Endothelial cell of umbilical vein (primary cell): ENCODE results near the gene MCEMP1. TPM values are rescaled to one million over a fixed set of nuclear protein-coding genes. Genes with fewer than 3 reads are reported as not detected.

ENCODE experiments used
- BruUV-seq: library from RNA; stranded (reverse); fragments of 400-500 nt; replicated peaks from 2 replicates; lab custom pipeline; 2021; lab: Mats Ljungman, UMichigan
- CTCF ChIA-PET: fragments of 300-600, 350-600 bp; sonication (Branson Sonifier 250); formaldehyde crosslinking; loops from one replicate; lab custom pipeline; 2021; ENCODE audit warnings: antibody characterized with exemption, inconsistent platforms; lab: Charles Lee
- POLR2A ChIA-PET: fragments of 300-600, 350-600 bp; sonication (Branson Sonifier 250); formaldehyde crosslinking; loops from one replicate; lab custom pipeline; 2021; ENCODE audit warnings: antibody characterized with exemption, inconsistent platforms; lab: Charles Lee
- DNase-seq: peaks from one replicate; pipeline ENCODE4 v3.0.0-alpha.2; 2011; ENCODE audit warnings: low read depth, low spot score
- FAIRE-seq: peaks from 2 replicates; lab custom pipeline; 2011; peaks lifted over from hg19 to GRCh38; lab: Jason Lieb, UNC
- H2AFZ ChIP-seq: 2 replicates; pipeline ENCODE4 v1.6.0; 2012; ENCODE audit warnings: low read depth, low read length, control low read depth, inconsistent platforms
- H3K27ac ChIP-seq: 2 replicates; pipeline ENCODE4 v1.5.1; 2011; ENCODE audit warnings: low read depth, mild to moderate bottlenecking, control low read depth, low read length, moderate library complexity; ENCODE audit not compliant: insufficient read depth
- H3K27me3 ChIP-seq, 2 experiments: 2 replicates each; pipeline versions ENCODE4 v1.6.0 to v1.6.1; 2011; ENCODE audit warnings: low read length in 2 of 2, mixed read lengths in 1 of 2; ENCODE audit not compliant: control insufficient read depth in 2 of 2, insufficient read depth in 2 of 2
- H3K36me3 ChIP-seq, 2 experiments: 2 replicates in 1 of 2; 3 replicates in 1 of 2; pipeline ENCODE4 v1.5.1; 2011; ENCODE audit warnings: low read length in 2 of 2, mild to moderate bottlenecking in 1 of 2, moderate library complexity in 1 of 2; ENCODE audit not compliant: control insufficient read depth in 2 of 2, insufficient read depth in 2 of 2; ENCODE audit errors: extremely low read depth in 1 of 2
- H3K4me1 ChIP-seq: 3 replicates; pipeline ENCODE4 v1.5.1; 2011; ENCODE audit warnings: mild to moderate bottlenecking, low read length; ENCODE audit not compliant: control insufficient read depth, insufficient read depth; ENCODE audit errors: extremely low read depth
- H3K4me2 ChIP-seq: 2 replicates; pipeline ENCODE4 v1.6.1; 2011; ENCODE audit warnings: low read length, control low read depth, mixed read lengths; ENCODE audit not compliant: insufficient read depth
- H3K4me3 ChIP-seq, 3 experiments: fragments of 200-600 bp in 1 of 3; sonication (generic), shearing (Covaris generic) in 1 of 3; replicated peaks in 1 of 3; 2 replicates each; pipeline ENCODE4 v1.5.1; 2011 to 2016; ENCODE audit warnings: control low read depth in 3 of 3, low read length in 3 of 3, mild to moderate bottlenecking in 2 of 3, inconsistent platforms in 1 of 3, low read depth in 1 of 3, moderate library complexity in 1 of 3; ENCODE audit not compliant: insufficient read depth in 1 of 3
- H3K79me2 ChIP-seq: 2 replicates; pipeline ENCODE4 v1.6.0; 2012; ENCODE audit warnings: low read length, inconsistent platforms; ENCODE audit not compliant: control insufficient read depth, insufficient read depth
- H3K9ac ChIP-seq: replicated peaks from 2 replicates; pipeline ENCODE3; 2011; ENCODE audit warnings: low read length, control low read depth; ENCODE audit not compliant: insufficient read depth; ENCODE audit errors: extremely low read depth
- H3K9me1 ChIP-seq: replicated peaks from 3 replicates; pipeline ENCODE4 v1.6.0; 2011; ENCODE audit warnings: mild to moderate bottlenecking, low read length; ENCODE audit not compliant: control insufficient read depth, insufficient read depth; ENCODE audit errors: extremely low read depth
- H3K9me3 ChIP-seq: replicated peaks from 2 replicates; pipeline ENCODE4 v1.5.1; 2012; ENCODE audit warnings: low read length, inconsistent platforms; ENCODE audit not compliant: control insufficient read depth, insufficient read depth
- H4K20me1 ChIP-seq: replicated peaks from 2 replicates; pipeline ENCODE3; 2011; ENCODE audit warnings: mild to moderate bottlenecking, low read length; ENCODE audit not compliant: control insufficient read depth, insufficient read depth; ENCODE audit errors: extremely low read depth
- EZH2 ChIP-seq: IDR thresholded peaks from 2 replicates; pipeline ENCODE4 v1.6.1; 2012; ENCODE audit warnings: borderline replicate concordance, low read depth, mild to moderate bottlenecking, moderate library complexity, low read length, inconsistent platforms; ENCODE audit not compliant: severe bottlenecking
- FOS ChIP-seq: IDR thresholded peaks from 2 replicates; pipeline ENCODE4 v1.6.1; 2011; ENCODE audit warnings: mild to moderate bottlenecking, low read length, moderate library complexity, borderline replicate concordance; ENCODE audit not compliant: insufficient read depth
- GATA2 ChIP-seq: IDR thresholded peaks from 2 replicates; pipeline ENCODE4 v1.7.0; 2011; ENCODE audit warnings: low read depth, mild to moderate bottlenecking, moderate library complexity, mixed read lengths, low read length; ENCODE audit not compliant: insufficient read length, insufficient read depth
- JUN ChIP-seq: IDR thresholded peaks from 2 replicates; pipeline ENCODE4 v1.6.1; 2011; ENCODE audit warnings: borderline replicate concordance, low read depth; ENCODE audit not compliant: insufficient read length, insufficient read depth
- MYC ChIP-seq: IDR thresholded peaks from one replicate; pipeline ENCODE4 v1.6.1; 2011; ENCODE audit warnings: mild to moderate bottlenecking, low read depth, low read length
- POLR2A ChIP-seq: IDR thresholded peaks from 2 replicates; pipeline ENCODE4 v1.6.1; 2012; ENCODE audit warnings: low read depth, mild to moderate bottlenecking, control low read depth, low read length
- POLR2AphosphoS5 ChIP-seq: IDR thresholded peaks from 2 replicates; pipeline ENCODE4 v1.6.1; 2012; ENCODE audit warnings: low read depth, mild to moderate bottlenecking, control low read depth, low read length, moderate library complexity; ENCODE audit not compliant: insufficient read depth
- dilution Hi-C: fragments of 300-500 bp; cut with MboI; formaldehyde crosslinking; loops from one replicate; pipeline ENCODE4 v1.15.0; 2019; ENCODE audit warnings: low sequenced_read_pairs; ENCODE audit not compliant: extremely low pct_ligation_motif_present
- intact Hi-C: fragments of 100-400 bp; cut with micrococcal nuclease; formaldehyde crosslinking; loops from one replicate; pipeline ENCODE4 v1.10.0; 2022
- polyA plus RNA-seq, 4 experiments: library from polyadenylated mRNA; depleted of rRNA in 3 of 4; stranded (reverse) in 3 of 4; unstranded in 1 of 4; fragments of >200 nt; gene quantifications; 2 replicates each; pipeline versions ENCODE4 v1.2.1 to v1.2.3, GENCODE V29; 2011 to 2012; ENCODE audit warnings: missing spikeins in 1 of 4
- total RNA-seq: library from RNA; stranded (reverse); gene quantifications from 2 replicates; pipeline ENCODE4 v1.2.3, GENCODE V29; 2021
- TF ChIP-seq, protein P1 (sequence below), 2 donors: IDR thresholded peaks; 1 replicate in 1 of 2; 2 replicates in 1 of 2; pipeline ENCODE4 v1.5.1; 2011; ENCODE audit warnings: low read length in 2 of 2, mild to moderate bottlenecking in 2 of 2, moderate library complexity in 2 of 2, control low read depth in 1 of 2, inconsistent platforms in 1 of 2, low read depth in 1 of 2; ENCODE audit not compliant: insufficient read depth in 1 of 2; ENCODE audit errors: extremely low read depth in 1 of 2
- TF ChIP-seq, protein P2 (sequence below): IDR thresholded peaks from 2 replicates; pipeline ENCODE4 v1.6.1; 2011; ENCODE audit not compliant: insufficient read depth, insufficient read length

Gene MCEMP1
- total and polyA plus RNA-seq, 2 donors (not counting 3 experiments of a cell fraction or from before 2014, with no cell fraction given), result not detected

DNA sequence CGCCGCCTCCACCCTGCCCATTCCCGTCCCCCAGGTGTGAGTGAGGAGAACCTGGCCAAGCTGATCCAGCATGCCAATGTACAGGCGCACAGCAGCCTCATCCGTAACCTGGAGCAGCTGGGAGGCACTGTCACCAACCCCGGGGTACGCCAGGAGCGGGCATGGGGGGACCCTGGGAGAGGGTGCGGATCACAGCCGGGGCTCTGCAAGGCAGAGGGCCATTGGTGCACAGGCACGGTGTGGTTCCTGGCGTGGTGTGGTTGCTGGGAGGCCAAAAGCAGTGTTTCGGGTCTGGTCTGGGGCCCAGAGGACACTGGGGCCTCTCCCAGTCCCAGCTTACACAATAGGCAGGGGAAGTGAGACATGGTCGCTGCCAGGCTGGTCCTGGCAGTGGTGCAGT is 31.7 kb upstream of the MCEMP1 start:
- Histone ChIP-seq H3K27ac (no peak overlapping the region), H3K4me2 (no peak overlapping the region), H3K36me3 (no peaks in the 10 kb centered on the region), H3K4me3 (no peak overlapping the region), H3K9me1 (no peaks in the 10 kb centered on the region), H3K4me1 (no peaks in the 10 kb centered on the region), H4K20me1 (no peaks in the 10 kb centered on the region), H3K79me2 (no peaks in the 10 kb centered on the region), H3K9ac (no peak overlapping the region), H2AFZ (no peak overlapping the region), H3K9me3 (no peaks in the 10 kb centered on the region), H3K27me3 (no peaks in the 10 kb centered on the region)
- DNase-seq, result no peak
- FAIRE-seq, result no peak
- intact Hi-C loops, result no loop called here
- TF ChIP-seq, protein P1, sequence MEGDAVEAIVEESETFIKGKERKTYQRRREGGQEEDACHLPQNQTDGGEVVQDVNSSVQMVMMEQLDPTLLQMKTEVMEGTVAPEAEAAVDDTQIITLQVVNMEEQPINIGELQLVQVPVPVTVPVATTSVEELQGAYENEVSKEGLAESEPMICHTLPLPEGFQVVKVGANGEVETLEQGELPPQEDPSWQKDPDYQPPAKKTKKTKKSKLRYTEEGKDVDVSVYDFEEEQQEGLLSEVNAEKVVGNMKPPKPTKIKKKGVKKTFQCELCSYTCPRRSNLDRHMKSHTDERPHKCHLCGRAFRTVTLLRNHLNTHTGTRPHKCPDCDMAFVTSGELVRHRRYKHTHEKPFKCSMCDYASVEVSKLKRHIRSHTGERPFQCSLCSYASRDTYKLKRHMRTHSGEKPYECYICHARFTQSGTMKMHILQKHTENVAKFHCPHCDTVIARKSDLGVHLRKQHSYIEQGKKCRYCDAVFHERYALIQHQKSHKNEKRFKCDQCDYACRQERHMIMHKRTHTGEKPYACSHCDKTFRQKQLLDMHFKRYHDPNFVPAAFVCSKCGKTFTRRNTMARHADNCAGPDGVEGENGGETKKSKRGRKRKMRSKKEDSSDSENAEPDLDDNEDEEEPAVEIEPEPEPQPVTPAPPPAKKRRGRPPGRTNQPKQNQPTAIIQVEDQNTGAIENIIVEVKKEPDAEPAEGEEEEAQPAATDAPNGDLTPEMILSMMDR (IDR thresholded peaks at IDR 0.05; ENCODE audit: extremely low read depth in 1 of 2, insufficient read depth in 1 of 2, low read depth in 1 of 2, low read length in 2 of 2), result no peak
- TF ChIP-seq FOS (no peak), EZH2 (no peak), GATA2 (no peak), POLR2AphosphoS5 (no peak), POLR2A (no peak), MYC (no peak), JUN (no peak)
- TF ChIP-seq, protein P2, sequence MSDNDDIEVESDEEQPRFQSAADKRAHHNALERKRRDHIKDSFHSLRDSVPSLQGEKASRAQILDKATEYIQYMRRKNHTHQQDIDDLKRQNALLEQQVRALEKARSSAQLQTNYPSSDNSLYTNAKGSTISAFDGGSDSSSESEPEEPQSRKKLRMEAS, result no peak
- dilution Hi-C loops, result no loop called here
- ChIA-PET CTCF (interaction anchor here (1.2 kb wide), 1 partner anchor 36 kb away, joined by 4 read pairs; the partner anchor contains the start of gene TRAPPC5), POLR2A (no interaction called here)
- BruUV-seq, result no TSS peak
